GM12865 (cell line): ENCODE data around the gene CSK.

Source experiments
- DNase-seq: peaks from one replicate; pipeline ENCODE4 v3.0.0; 2010; ENCODE audit warnings: low read depth
- H3K4me3 ChIP-seq: 2 replicates; pipeline ENCODE4 v1.5.1; 2011; ENCODE audit warnings: mild to moderate bottlenecking, low read depth, low read length, control low read depth
- TF ChIP-seq, protein P1 (sequence below): IDR thresholded peaks from 2 replicates; pipeline ENCODE4 v1.5.1; 2011; ENCODE audit warnings: low read length, control low read depth, low read depth, inconsistent platforms; ENCODE audit not compliant: insufficient read depth; ENCODE audit errors: missing control alignments

Gene CSK

DNA sequence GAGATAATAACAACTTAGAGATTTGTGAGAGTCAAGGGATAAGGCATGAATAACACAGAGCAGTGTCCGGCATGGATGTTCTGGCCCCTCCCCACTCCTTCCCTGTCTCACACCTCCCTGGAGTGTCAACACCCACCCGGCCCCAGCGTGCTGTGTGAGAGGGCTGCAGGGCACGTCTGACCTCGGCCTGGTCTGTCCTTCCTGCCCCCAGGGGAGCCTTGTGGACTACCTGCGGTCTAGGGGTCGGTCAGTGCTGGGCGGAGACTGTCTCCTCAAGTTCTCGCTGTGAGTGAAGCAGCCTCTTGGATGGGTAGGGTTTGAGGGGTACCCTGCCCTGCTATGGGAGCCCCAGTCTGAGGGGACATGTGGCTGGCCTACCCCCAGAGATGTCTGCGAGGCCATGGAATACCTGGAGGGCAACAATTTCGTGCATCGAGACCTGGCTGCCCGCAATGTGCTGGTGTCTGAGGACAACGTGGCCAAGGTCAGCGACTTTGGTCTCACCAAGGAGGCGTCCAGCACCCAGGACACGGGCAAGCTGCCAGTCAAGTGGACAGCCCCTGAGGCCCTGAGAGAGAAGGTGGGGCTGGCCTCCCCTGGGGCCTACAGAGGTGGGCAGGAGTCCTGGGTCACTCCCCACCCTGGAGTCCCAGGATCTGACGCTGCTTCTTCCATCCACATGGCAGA is 19.6 kb downstream of the CSK start:
- no peak for DNase-seq
- TF ChIP-seq, protein P1, sequence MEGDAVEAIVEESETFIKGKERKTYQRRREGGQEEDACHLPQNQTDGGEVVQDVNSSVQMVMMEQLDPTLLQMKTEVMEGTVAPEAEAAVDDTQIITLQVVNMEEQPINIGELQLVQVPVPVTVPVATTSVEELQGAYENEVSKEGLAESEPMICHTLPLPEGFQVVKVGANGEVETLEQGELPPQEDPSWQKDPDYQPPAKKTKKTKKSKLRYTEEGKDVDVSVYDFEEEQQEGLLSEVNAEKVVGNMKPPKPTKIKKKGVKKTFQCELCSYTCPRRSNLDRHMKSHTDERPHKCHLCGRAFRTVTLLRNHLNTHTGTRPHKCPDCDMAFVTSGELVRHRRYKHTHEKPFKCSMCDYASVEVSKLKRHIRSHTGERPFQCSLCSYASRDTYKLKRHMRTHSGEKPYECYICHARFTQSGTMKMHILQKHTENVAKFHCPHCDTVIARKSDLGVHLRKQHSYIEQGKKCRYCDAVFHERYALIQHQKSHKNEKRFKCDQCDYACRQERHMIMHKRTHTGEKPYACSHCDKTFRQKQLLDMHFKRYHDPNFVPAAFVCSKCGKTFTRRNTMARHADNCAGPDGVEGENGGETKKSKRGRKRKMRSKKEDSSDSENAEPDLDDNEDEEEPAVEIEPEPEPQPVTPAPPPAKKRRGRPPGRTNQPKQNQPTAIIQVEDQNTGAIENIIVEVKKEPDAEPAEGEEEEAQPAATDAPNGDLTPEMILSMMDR: no peak
- H3K4me3 ChIP-seq: no peak overlapping the region

DNA sequence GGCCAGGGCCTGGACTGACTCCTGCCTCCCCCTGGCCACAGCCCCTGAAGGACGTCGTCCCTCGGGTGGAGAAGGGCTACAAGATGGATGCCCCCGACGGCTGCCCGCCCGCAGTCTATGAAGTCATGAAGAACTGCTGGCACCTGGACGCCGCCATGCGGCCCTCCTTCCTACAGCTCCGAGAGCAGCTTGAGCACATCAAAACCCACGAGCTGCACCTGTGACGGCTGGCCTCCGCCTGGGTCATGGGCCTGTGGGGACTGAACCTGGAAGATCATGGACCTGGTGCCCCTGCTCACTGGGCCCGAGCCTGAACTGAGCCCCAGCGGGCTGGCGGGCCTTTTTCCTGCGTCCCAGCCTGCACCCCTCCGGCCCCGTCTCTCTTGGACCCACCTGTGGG is 20.4 kb downstream of the CSK start:
- no peak for DNase-seq
- H3K4me3 ChIP-seq: no peak overlapping the region
- TF ChIP-seq, protein P1: no peak

DNA sequence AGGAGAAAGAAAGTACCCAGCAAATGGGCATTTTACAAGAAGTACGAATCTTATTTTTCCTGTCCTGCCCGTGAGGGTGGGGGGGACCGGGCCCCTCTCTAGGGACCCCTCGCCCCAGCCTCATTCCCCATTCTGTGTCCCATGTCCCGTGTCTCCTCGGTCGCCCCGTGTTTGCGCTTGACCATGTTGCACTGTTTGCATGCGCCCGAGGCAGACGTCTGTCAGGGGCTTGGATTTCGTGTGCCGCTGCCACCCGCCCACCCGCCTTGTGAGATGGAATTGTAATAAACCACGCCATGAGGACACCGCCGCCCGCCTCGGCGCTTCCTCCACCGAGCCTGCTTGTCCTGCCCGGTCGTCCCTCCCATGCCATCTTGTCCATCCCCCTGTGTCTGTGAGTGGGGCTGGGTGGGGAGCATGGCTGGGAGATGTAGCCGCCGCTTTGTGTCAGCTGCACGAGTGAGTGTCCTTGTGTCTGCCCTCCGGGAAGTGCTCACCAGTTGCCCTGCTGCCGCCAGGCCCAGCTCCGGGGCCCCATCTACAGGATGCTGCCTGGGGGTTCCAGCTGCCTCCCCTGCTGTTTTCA is 21.1 kb downstream of the CSK start:
- no peak overlapping the region for H3K4me3 ChIP-seq
- no peak for DNase-seq
- TF ChIP-seq, protein P1: no peak

DNA sequence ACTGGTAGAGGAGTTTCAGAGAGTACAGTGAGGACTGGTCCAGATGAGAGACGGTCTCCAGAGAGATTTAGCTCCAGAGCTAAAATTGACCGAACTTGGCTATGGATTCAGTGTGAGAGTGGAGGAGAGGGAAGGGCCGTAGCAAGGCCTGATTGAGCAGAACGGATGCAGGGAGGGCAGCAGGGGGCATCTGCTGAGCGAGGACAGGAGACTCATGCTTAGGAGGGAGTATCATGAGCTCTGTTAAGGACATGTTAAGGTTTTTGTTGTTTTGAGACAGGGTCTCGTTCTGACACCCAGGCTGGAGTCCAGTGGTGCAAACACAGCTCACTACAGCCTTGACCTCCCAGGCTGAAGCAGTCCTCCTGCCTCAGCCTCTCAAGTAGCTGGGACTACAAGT is 23.1 kb downstream of the CSK start:
- TF ChIP-seq, protein P1: no peak
- no peak for DNase-seq
- H3K4me3 ChIP-seq: no peak overlapping the region

DNA sequence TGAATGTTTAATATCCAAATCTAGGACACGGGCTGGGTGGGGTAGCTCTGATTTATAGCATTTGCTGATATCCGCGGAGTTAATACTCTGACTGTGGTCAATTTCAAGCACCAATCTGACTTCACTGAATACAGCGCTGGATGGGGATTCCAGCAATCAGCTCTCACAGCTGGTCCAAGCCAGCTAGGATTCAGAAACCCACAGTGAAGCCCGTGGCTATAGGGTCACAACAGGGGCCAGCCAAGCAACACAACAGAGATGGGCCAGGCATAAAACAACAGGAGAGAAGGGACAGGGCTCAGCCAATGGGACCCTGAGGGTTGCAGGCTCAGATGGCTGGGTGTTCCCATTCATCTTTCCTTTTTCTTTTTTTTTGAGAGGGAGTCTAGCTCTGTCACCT is 25.4 kb downstream of the CSK start:
- no peak overlapping the region for H3K4me3 ChIP-seq
- TF ChIP-seq, protein P1: no peak
- no peak for DNase-seq

DNA sequence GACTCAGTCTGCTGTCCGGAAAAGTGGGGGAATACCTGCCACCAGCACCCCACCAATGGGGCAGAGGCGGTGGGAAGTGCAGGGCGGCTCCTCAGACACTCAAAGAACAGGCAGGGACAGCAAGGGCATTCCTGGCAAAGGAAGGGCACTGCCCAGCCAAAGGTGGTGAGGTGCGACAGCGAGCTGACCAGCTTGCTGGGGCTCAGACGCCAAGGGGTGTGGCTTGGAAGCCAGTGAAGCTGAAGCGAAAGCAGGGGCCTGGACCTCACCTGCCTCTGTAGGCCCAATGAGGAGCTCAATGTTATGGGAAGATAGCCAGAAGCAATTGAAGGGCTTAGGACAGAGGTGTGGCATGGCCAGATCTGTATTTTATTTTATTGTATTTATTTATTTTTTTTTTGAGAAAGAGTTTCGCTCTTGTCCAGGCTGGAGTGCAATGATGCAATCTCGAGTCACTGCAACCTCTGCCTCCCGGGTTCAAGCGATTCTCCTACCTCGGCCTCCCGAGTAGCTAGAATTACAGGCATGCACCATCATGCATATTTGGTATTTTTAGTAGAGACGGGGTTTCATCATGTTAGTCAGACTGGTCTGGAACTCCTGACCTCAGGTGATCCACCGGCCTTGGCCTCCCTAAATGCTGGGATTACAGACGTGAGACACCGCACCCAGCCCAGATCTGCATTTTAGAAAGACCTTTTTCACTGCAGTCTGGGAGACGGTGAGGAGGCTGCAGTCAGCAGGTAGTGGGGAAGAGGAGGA is 26.4 kb downstream of the CSK start:
- H3K4me3 ChIP-seq: no peak overlapping the region
- TF ChIP-seq, protein P1: no peak
- no peak for DNase-seq
